GM23248 (cell line): ENCODE measurements around the gene CA5A. TPM values are rescaled to one million over a fixed set of nuclear protein-coding genes. Genes with fewer than 3 reads are reported as not detected.

Experiments
- DNase-seq: peaks from one replicate; pipeline ENCODE4 v3.0.0-alpha.2; 2015
- H2AFZ ChIP-seq: fragments of 200-600 bp; sonication (generic); 2 replicates; pipeline ENCODE4 v1.6.1; 2016; ENCODE audit warnings: antibody characterized with exemption
- H3F3A ChIP-seq: fragments of 200-600 bp; sonication (generic); 2 replicates; pipeline ENCODE4 v1.6.1; 2016; ENCODE audit warnings: mild to moderate bottlenecking, antibody characterized with exemption, mixed run types; ENCODE audit not compliant: insufficient read depth
- H3K27ac ChIP-seq: fragments of 200-600 bp; sonication (generic); 2 replicates; pipeline ENCODE4 v1.5.1; 2016; ENCODE audit warnings: mild to moderate bottlenecking
- H3K27me3 ChIP-seq: fragments of 200-600 bp; sonication (generic); replicated peaks from 2 replicates; pipeline ENCODE4 v1.6.1; 2016; ENCODE audit warnings: mild to moderate bottlenecking; ENCODE audit not compliant: insufficient read depth
- H3K36me3 ChIP-seq: fragments of 200-600 bp; sonication (generic); 2 replicates; pipeline ENCODE4 v1.6.1; 2016; ENCODE audit warnings: low read depth, mild to moderate bottlenecking
- H3K4me1 ChIP-seq: fragments of 200-600 bp; sonication (generic); 2 replicates; pipeline ENCODE4 v1.6.1; 2016; ENCODE audit warnings: mild to moderate bottlenecking; ENCODE audit not compliant: insufficient read depth
- H3K4me2 ChIP-seq: fragments of 200-600 bp; sonication (generic); one replicate; pipeline ENCODE4 v1.6.1; 2016; ENCODE audit warnings: mild to moderate bottlenecking; ENCODE audit not compliant: unreplicated experiment
- H3K4me3 ChIP-seq: fragments of 200-600 bp; sonication (generic); 2 replicates; pipeline ENCODE4 v1.5.1; 2016; ENCODE audit warnings: mild to moderate bottlenecking
- H3K79me2 ChIP-seq: fragments of 200-600 bp; sonication (generic); 2 replicates; pipeline ENCODE4 v1.6.1; 2016; ENCODE audit warnings: mild to moderate bottlenecking; ENCODE audit not compliant: insufficient read depth
- H3K9ac ChIP-seq: fragments of 200-600 bp; sonication (generic); 2 replicates; pipeline ENCODE4 v1.6.1; 2016; ENCODE audit warnings: mild to moderate bottlenecking
- H3K9me2 ChIP-seq: fragments of 200-600 bp; sonication (generic); 2 replicates; pipeline ENCODE4 v1.6.1; 2016; ENCODE audit warnings: mixed run types, mild to moderate bottlenecking, moderate library complexity; ENCODE audit not compliant: insufficient read depth
- H3K9me3 ChIP-seq: fragments of 200-600 bp; sonication (generic); one replicate; pipeline ENCODE4 v1.6.1; 2017; ENCODE audit warnings: low read depth
- H4K20me1 ChIP-seq: fragments of 200-600 bp; sonication (generic); 2 replicates; pipeline ENCODE4 v1.6.0; 2016; ENCODE audit not compliant: insufficient read depth
- EZH2 ChIP-seq: fragments of 200-600 bp; sonication (generic); IDR thresholded peaks from 2 replicates; pipeline ENCODE4 v1.6.1; 2018; ENCODE audit warnings: antibody characterized with exemption, mild to moderate bottlenecking; ENCODE audit not compliant: insufficient read depth, poor library complexity, severe bottlenecking
- EZH2phosphoT487 ChIP-seq: fragments of 200-600 bp; sonication (generic); IDR thresholded peaks from 2 replicates; pipeline ENCODE4 v1.6.1; 2018; ENCODE audit warnings: antibody characterized with exemption, moderate library complexity, mild to moderate bottlenecking, low read depth; ENCODE audit not compliant: insufficient read depth
- WGBS, 2 experiments: methylation state at CpG; one replicate each; pipeline ENCODE4 v1.1.6; 2015 to 2017; ENCODE audit warnings: low lambda C conversion rate in 2 of 2, low coverage in 1 of 2; ENCODE audit errors: missing lambda C conversion rate in 2 of 2; 5-methylcytosine and 5-hydroxymethylcytosine counted together
- in situ Hi-C: fragments of 300-500 bp; cut with MboI; formaldehyde crosslinking; loops from 2 replicates; pipeline ENCODE4 v1.15.0; 2020
- polyA plus RNA-seq: library from polyadenylated mRNA; unstranded; fragments of >200 nt; fragmentation: Nextera tagmentation; extraction: Ambion mirVana; gene quantifications from 2 replicates; pipeline ENCODE4 v1.2.1, GENCODE V29; 2016
- total RNA-seq: library from RNA; depleted of rRNA; stranded (reverse); fragments of >200 nt; shearing (Covaris generic); gene quantifications from 2 replicates; pipeline ENCODE4 v1.2.3, GENCODE V29; 2014

Gene CA5A
- total and polyA plus RNA-seq, 2 experiments from 2014 or later, result not detected

- H3K27me3 ChIP-seq, result no peaks in the 10 kb centered on the region
- H4K20me1 ChIP-seq, result no peaks in the 10 kb centered on the region
- H3K36me3 ChIP-seq, result peaks cover 4% of the 10 kb centered on the region; the same call in 1 of the 2 replicates
- DNase-seq, result no peak
- no peaks in the 10 kb centered on the region for H3K9me2 ChIP-seq
- WGBS, 2 experiments, result 86% methylated on average over 5 of the region's 5 CpGs
- H3K4me2 ChIP-seq, result no peak overlapping the region
- H3K27ac ChIP-seq, result no peak overlapping the region
- in situ Hi-C loops, result no loop called here
- TF ChIP-seq EZH2 (no peak), EZH2phosphoT487 (no peak)
- no peak overlapping the region for H3K9ac ChIP-seq
- no peaks in the 10 kb centered on the region for H3K9me3 ChIP-seq
- no peak overlapping the region for H2AFZ ChIP-seq
- H3K4me3 ChIP-seq, result no peak overlapping the region
- H3K79me2 ChIP-seq, result peaks cover 47% of the 10 kb centered on the region
- H3F3A ChIP-seq, result no peaks in the 10 kb centered on the region
- peaks cover 7% of the 10 kb centered on the region; the same call in 1 of the 2 replicates for H3K4me1 ChIP-seq
Observed at GRCh38 chr16:87978127-87978526, 41.8 kb upstream of the CA5A start.

- Histone ChIP-seq H3F3A (0 out of 2 replicates have a peak, but pooled peaks cover 2% of the 10 kb centered on the region), H3K36me3 (0 out of 2 replicates have a peak, but pooled peaks cover 4% of the 10 kb centered on the region), H3K27ac (peak overlapping the region; percentile 33), H3K4me3 (no peak overlapping the region), H3K4me1 (peaks cover 7% of the 10 kb centered on the region; the same call in 1 of the 2 replicates), H3K27me3 (no peaks in the 10 kb centered on the region), H3K9me3 (peaks cover 6% of the 10 kb centered on the region), H2AFZ (no peak overlapping the region), H3K9me2 (no peaks in the 10 kb centered on the region), H4K20me1 (no peaks in the 10 kb centered on the region), H3K79me2 (peaks cover 62% of the 10 kb centered on the region), H3K9ac (peak overlapping the region; percentile 46), H3K4me2 (peak overlapping the region; percentile 3)
- peak; percentile 57 for DNase-seq
- in situ Hi-C loops, result no loop called here
- 38 to 63% methylated on average over 3 of the region's 3 CpGs for WGBS, 2 experiments
- TF ChIP-seq EZH2phosphoT487 (no peak), EZH2 (no peak)
Observed at GRCh38 chr16:87976665-87977064, 40.3 kb upstream of the CA5A start.

GRCh38 chr16:87974178-87974577 is 37.8 kb upstream of the CA5A start:
- 88 to 91% methylated on average over 9 of the region's 9 CpGs for WGBS, 2 experiments

GRCh38 chr16:87973717-87974116 is 37.4 kb upstream of the CA5A start:
- Histone ChIP-seq H3K79me2 (peaks cover 76% of the 10 kb centered on the region), H3K9me2 (no peaks in the 10 kb centered on the region), H3K4me3 (no peak overlapping the region), H4K20me1 (no peaks in the 10 kb centered on the region), H3K27me3 (no peaks in the 10 kb centered on the region), H3K9ac (no peak overlapping the region), H3K4me2 (no peak overlapping the region), H3K9me3 (peaks cover 6% of the 10 kb centered on the region), H3K4me1 (peaks cover 21% of the 10 kb centered on the region), H3K36me3 (0 out of 2 replicates have a peak, but pooled peaks cover 4% of the 10 kb centered on the region), H3F3A (peaks cover 11% of the 10 kb centered on the region), H3K27ac (no peak overlapping the region), H2AFZ (no peak overlapping the region)
- 98 to 99% methylated on average over 3 of the region's 3 CpGs for WGBS, 2 experiments
- no peak for DNase-seq
- TF ChIP-seq EZH2phosphoT487, result no peak
- no peak for TF ChIP-seq EZH2
- in situ Hi-C loops, result no loop called here

More at GRCh38 chr16:87974178-87974577, 37.8 kb upstream of the CA5A start:
- Histone ChIP-seq H3K9ac (no peak overlapping the region), H3K4me1 (peaks cover 16% of the 10 kb centered on the region), H3K4me2 (no peak overlapping the region), H3K4me3 (no peak overlapping the region), H3K27ac (no peak overlapping the region), H3F3A (peaks cover 11% of the 10 kb centered on the region), H3K79me2 (peaks cover 77% of the 10 kb centered on the region), H3K9me3 (peaks cover 6% of the 10 kb centered on the region), H2AFZ (no peak overlapping the region), H3K36me3 (0 out of 2 replicates have a peak, but pooled peaks cover 4% of the 10 kb centered on the region), H3K9me2 (no peaks in the 10 kb centered on the region), H4K20me1 (no peaks in the 10 kb centered on the region), H3K27me3 (no peaks in the 10 kb centered on the region)
- no peak for DNase-seq
- TF ChIP-seq EZH2 (no peak), EZH2phosphoT487 (no peak)
- in situ Hi-C loops, result no loop called here
